ENCODE results near the gene PCGF5. TPM values are rescaled to one million over a fixed set of nuclear protein-coding genes. Genes with fewer than 3 reads are reported as not detected.

Gene PCGF5
- total and polyA plus RNA-seq, 2 of the 8 experiments (the other 6 are each of a cell fraction or from before 2014, with no cell fraction given), result 5.8 to 8.4 TPM

- ChIA-PET CTCF (ENCODE audit: partially characterized antibody) (interaction anchor here (1.1 to 4.1 kb wide), 3 partner anchors 18 to 235 kb away, joined by 3 to 19 read pairs (median 4); no protein-coding TSS in a partner anchor), POLR2A (ENCODE audit: partially characterized antibody) (no interaction called here)
- H2BK20ac ChIP-seq (ENCODE audit: low read length), result no peak overlapping the region
- FAIRE-seq (no peak), DNase-seq (ENCODE audit: low read depth in 1 of 2, low spot score in 2 of 2) (no peak)
- H3K4me2 ChIP-seq (ENCODE audit: insufficient read depth in 1 of 2, low read depth in 2 of 2, low read length in 2 of 2), result no peak overlapping the region
- H3K56ac ChIP-seq (replicated peaks; ENCODE audit: insufficient read length, low read depth, low read length), result no peak overlapping the region
- H4K91ac ChIP-seq (replicated peaks; ENCODE audit: insufficient read length, low read length), result no peak overlapping the region
- no peak overlapping the region for H3K18ac ChIP-seq (ENCODE audit: extremely low read depth, low read length)
- H3K9ac ChIP-seq (replicated peaks in 1 of 4; ENCODE audit: extremely low read depth in 1 of 4, low read depth in 3 of 4, low read length in 3 of 4), result no peak overlapping the region
- no peak overlapping the region for H3K27ac ChIP-seq (ENCODE audit: low read depth, low read length)
- H3K79me1 ChIP-seq (ENCODE audit: low read depth, low read length), result no peaks in the 10 kb centered on the region
- no peaks in the 10 kb centered on the region for H3K9me3 ChIP-seq (ENCODE audit: insufficient read depth in 2 of 2, low read depth in 1 of 2, low read length in 1 of 2)
- H3K27me3 ChIP-seq (replicated peaks in 1 of 4; ENCODE audit: control insufficient read depth in 3 of 4, extremely low read depth in 1 of 4, insufficient read depth in 3 of 4, low read length in 3 of 4), result peaks cover 0 to 1% (median 0%) of the 10 kb centered on the region in 4 experiments; a peak in 1 of 7 replicates
- H3K14ac ChIP-seq (ENCODE audit: insufficient read length), result no peak overlapping the region
- no peak overlapping the region for H2BK120ac ChIP-seq (replicated peaks; ENCODE audit: low read depth, low read length)
- no peaks in the 10 kb centered on the region for H3K36me3 ChIP-seq (ENCODE audit: control insufficient read depth in 2 of 4, insufficient read depth in 4 of 4, low read length in 3 of 4)
- no peak overlapping the region for H2BK15ac ChIP-seq (ENCODE audit: low read length)
- H4K20me1 ChIP-seq (replicated peaks in 1 of 2; ENCODE audit: control insufficient read depth in 1 of 2, insufficient read depth in 2 of 2, low read length in 2 of 2), result no peaks in the 10 kb centered on the region
- H2AK5ac ChIP-seq (ENCODE audit: low read depth, low read length), result no peak overlapping the region
- H2AFZ ChIP-seq (ENCODE audit: low read length), result no peak overlapping the region
- H3K4me1 ChIP-seq (replicated peaks in 1 of 4; ENCODE audit: control insufficient read depth in 3 of 4, insufficient read depth in 4 of 4, low read length in 3 of 4), result no peaks in the 10 kb centered on the region
- no peak overlapping the region for H3K4ac ChIP-seq (replicated peaks; ENCODE audit: insufficient read length, low read depth, low read length)
- no peaks in the 10 kb centered on the region for H3K79me2 ChIP-seq (ENCODE audit: control insufficient read depth in 1 of 2, insufficient read depth in 2 of 2, low read length in 2 of 2)
- no peak overlapping the region for H4K5ac ChIP-seq (ENCODE audit: insufficient read length, low read depth, low read length)
- no peaks in the 10 kb centered on the region for H3K23me2 ChIP-seq (ENCODE audit: low read depth, low read length)
- no peak overlapping the region for H3K4me3 ChIP-seq (ENCODE audit: extremely low read depth in 1 of 4, insufficient read depth in 2 of 4, low read depth in 3 of 4, low read length in 4 of 4)
- no peak overlapping the region for H4K8ac ChIP-seq (ENCODE audit: extremely low read depth, insufficient read depth, low read length)
- H2BK12ac ChIP-seq (ENCODE audit: low read depth, low read length), result no peak overlapping the region
- H2BK5ac ChIP-seq (ENCODE audit: low read depth, low read length), result no peak overlapping the region
- no peak overlapping the region for H3K23ac ChIP-seq (ENCODE audit: insufficient read length)
- TF ChIP-seq SP2 (IDR thresholded peaks at IDR 0.05; ENCODE audit: low read length) (no peak), CTCF (IDR thresholded peaks at IDR 0.05; ENCODE audit: control extremely low read depth in 1 of 3, insufficient read depth in 1 of 3, low read depth in 1 of 3, low read length in 3 of 3) (no peak), NANOG (IDR thresholded peaks at IDR 0.05; ENCODE audit: insufficient read depth, low read depth, low read length, poor library complexity, severe bottlenecking) (no peak), ZNF274 (IDR thresholded peaks at IDR 0.05; ENCODE audit: borderline replicate concordance, extremely low read depth, low read length) (no peak), KDM4A (IDR thresholded peaks at IDR 0.05; ENCODE audit: low read depth, low read length, severe bottlenecking) (no peak), RBBP5 (IDR thresholded peaks at IDR 0.05; ENCODE audit: borderline replicate concordance, low read depth, low read length) (no peak), TCF12 (IDR thresholded peaks at IDR 0.05; ENCODE audit: low read depth, low read length) (no peak), POLR2A (IDR thresholded peaks at IDR 0.05; ENCODE audit: control extremely low read depth in 1 of 2, low read depth in 2 of 2, low read length in 2 of 2) (no peak), RXRA (IDR thresholded peaks at IDR 0.05; ENCODE audit: insufficient read depth, low read depth, low read length) (no peak), KDM5A (IDR thresholded peaks at IDR 0.05; ENCODE audit: low read length) (no peak)
Measured at GRCh38 chr10:91317541-91317940, 97.1 kb downstream of the PCGF5 start.
